K562 (cell line): ENCODE results near the gene RPUSD2. TPM values are rescaled to one million over a fixed set of nuclear protein-coding genes. Genes with fewer than 3 reads are reported as not detected.
A peak's percentile ranks its signal among the peaks of the same experiment; 100 is the strongest.

Experiments
- BCL6 ChIP-seq: fragments of 250-450 bp; sonication (Bioruptor Pico); IDR thresholded peaks from 2 replicates; pipeline ENCODE4 v1.4.0; 2020
- CBFB ChIP-seq: sonication (generic); formaldehyde crosslinking; IDR thresholded peaks from 2 replicates; pipeline ENCODE4 v1.4.0; 2020; ENCODE audit warnings: mild to moderate bottlenecking, missing genetic modification reagents
- EWSR1 ChIP-seq: fragments of 450-650 bp; IDR thresholded peaks from 2 replicates; pipeline ENCODE4 v1.6.1; 2018; ENCODE audit warnings: borderline replicate concordance, mild to moderate bottlenecking, low read depth, moderate library complexity; ENCODE audit not compliant: partially characterized antibody
- FOXM1 ChIP-seq, 2 experiments: fragments of 450-650 bp in 1 of 2; sonication (generic) in 1 of 2; formaldehyde crosslinking in 1 of 2; IDR thresholded peaks; 2 replicates each; pipeline versions ENCODE4 v1.6.1 to v1.9.0; 2017 to 2022; ENCODE audit warnings: low read depth in 2 of 2, mild to moderate bottlenecking in 2 of 2, missing genetic modification reagents in 1 of 2, moderate library complexity in 1 of 2
- MCM2 ChIP-seq: fragments of 450-650 bp; IDR thresholded peaks from 2 replicates; pipeline ENCODE4 v1.6.1; 2017; ENCODE audit warnings: low read depth, mild to moderate bottlenecking
- MECOM ChIP-seq: fragments of 250-450 bp; sonication (Bioruptor Pico); IDR thresholded peaks from 2 replicates; pipeline ENCODE4 v1.8.0; 2022; ENCODE audit warnings: inconsistent platforms
- NFE2L1 ChIP-seq: fragments of 450-650 bp; IDR thresholded peaks from 2 replicates; pipeline ENCODE4 v1.6.1; 2016; ENCODE audit warnings: missing genetic modification characterization, low read depth, mild to moderate bottlenecking, missing compliant biosample characterization, moderate library complexity, borderline replicate concordance
- POU5F1 ChIP-seq: fragments of 150-350 bp; IDR thresholded peaks from 2 replicates; pipeline ENCODE4 v1.6.1; 2014; ENCODE audit warnings: borderline replicate concordance, low read length, low read depth, mild to moderate bottlenecking; ENCODE audit not compliant: partially characterized antibody
- PRMT5 ChIP-seq: sonication (generic); formaldehyde crosslinking; IDR thresholded peaks from 2 replicates; pipeline ENCODE4 v1.5.0; 2020; ENCODE audit warnings: missing genetic modification reagents
- RFX7 ChIP-seq: fragments of 250-450 bp; sonication (Bioruptor Pico); IDR thresholded peaks from 2 replicates; pipeline ENCODE4 v1.5.1; 2021; ENCODE audit warnings: mild to moderate bottlenecking
- SMAD1 ChIP-seq: fragments of 150-350 bp; IDR thresholded peaks from 2 replicates; pipeline ENCODE4 v1.6.1; 2014; ENCODE audit warnings: low read length, low read depth; ENCODE audit not compliant: partially characterized antibody
- TAF1 ChIP-seq: IDR thresholded peaks from 2 replicates; pipeline ENCODE4 v1.6.1; 2011; ENCODE audit warnings: mild to moderate bottlenecking, low read length, moderate library complexity; ENCODE audit not compliant: insufficient read depth, control insufficient read depth, severe bottlenecking; ENCODE audit errors: extremely low read depth
- TAL1 ChIP-seq: fragments of 450-650 bp; IDR thresholded peaks from 2 replicates; pipeline ENCODE4 v1.6.1; 2016; ENCODE audit warnings: mild to moderate bottlenecking
- TEAD4 ChIP-seq, 2 experiments: sonication (generic) in 1 of 2; formaldehyde crosslinking in 1 of 2; IDR thresholded peaks; 2 replicates each; pipeline versions ENCODE4 v1.6.1 to v1.8.0; 2012 to 2022; ENCODE audit warnings: borderline replicate concordance in 1 of 2, inconsistent platforms in 1 of 2, low read length in 1 of 2, mild to moderate bottlenecking in 1 of 2, missing genetic modification reagents in 1 of 2
- ZNF217 ChIP-seq: sonication (generic); formaldehyde crosslinking; IDR thresholded peaks from 2 replicates; pipeline ENCODE4 v1.8.0; 2022; ENCODE audit warnings: mild to moderate bottlenecking, missing genetic modification reagents
- ZNF274 ChIP-seq: IDR thresholded peaks from 2 replicates; pipeline ENCODE4 v1.6.1; 2011; ENCODE audit warnings: low read depth, mild to moderate bottlenecking, low read length, moderate library complexity, borderline replicate concordance
- ZNF551 ChIP-seq: fragments of 250-450 bp; sonication (Bioruptor Pico); IDR thresholded peaks from 2 replicates; pipeline ENCODE4 v1.5.0; 2021; ENCODE audit warnings: mild to moderate bottlenecking, moderate library complexity
- polyA plus RNA-seq, 8 experiments: library from polyadenylated mRNA; depleted of rRNA in 4 of 8; stranded (reverse) in 5 of 8; unstranded in 3 of 8; fragments of >200 nt; fragmentation: Nextera tagmentation in 2 of 8; fragmentation: Illumina TruSeq in 1 of 8; extraction: Ambion mirVana in 2 of 8; extraction: Trizol in 1 of 8; gene quantifications; 2 replicates each; pipeline versions ENCODE4 v1.2.1 to v1.2.3, GENCODE V29; 2011 to 2014; ENCODE audit warnings: inconsistent platforms in 1 of 8, missing spikeins in 1 of 8
- total RNA-seq, 7 experiments: library from RNA; depleted of rRNA in 6 of 7; stranded (reverse); fragments of >200 nt in 6 of 7; fragmentation: Illumina TruSeq in 2 of 7; extraction: Trizol in 2 of 7; gene quantifications; 2 replicates each; pipeline versions ENCODE4 v1.2.1 to v1.2.3, GENCODE V29; 2011 to 2021; ENCODE audit warnings: low replicate concordance in 1 of 7
- TF ChIP-seq, protein P1 (sequence below): fragments of 250-450 bp; sonication (Bioruptor Pico); IDR thresholded peaks from 2 replicates; pipeline ENCODE4 v1.5.0; 2020; ENCODE audit warnings: mild to moderate bottlenecking, borderline replicate concordance
- TF ChIP-seq, protein P2 (sequence below): fragments of 250-450 bp; sonication (Bioruptor Pico); IDR thresholded peaks from 2 replicates; pipeline ENCODE4 v1.4.0; 2020

RPUSD2 gene
- total and polyA plus RNA-seq, 9 of the 15 experiments (the other 6 are each of a cell fraction or from before 2014, with no cell fraction given), result 3.7 to 30.2 (median 14.3) TPM

DNA sequence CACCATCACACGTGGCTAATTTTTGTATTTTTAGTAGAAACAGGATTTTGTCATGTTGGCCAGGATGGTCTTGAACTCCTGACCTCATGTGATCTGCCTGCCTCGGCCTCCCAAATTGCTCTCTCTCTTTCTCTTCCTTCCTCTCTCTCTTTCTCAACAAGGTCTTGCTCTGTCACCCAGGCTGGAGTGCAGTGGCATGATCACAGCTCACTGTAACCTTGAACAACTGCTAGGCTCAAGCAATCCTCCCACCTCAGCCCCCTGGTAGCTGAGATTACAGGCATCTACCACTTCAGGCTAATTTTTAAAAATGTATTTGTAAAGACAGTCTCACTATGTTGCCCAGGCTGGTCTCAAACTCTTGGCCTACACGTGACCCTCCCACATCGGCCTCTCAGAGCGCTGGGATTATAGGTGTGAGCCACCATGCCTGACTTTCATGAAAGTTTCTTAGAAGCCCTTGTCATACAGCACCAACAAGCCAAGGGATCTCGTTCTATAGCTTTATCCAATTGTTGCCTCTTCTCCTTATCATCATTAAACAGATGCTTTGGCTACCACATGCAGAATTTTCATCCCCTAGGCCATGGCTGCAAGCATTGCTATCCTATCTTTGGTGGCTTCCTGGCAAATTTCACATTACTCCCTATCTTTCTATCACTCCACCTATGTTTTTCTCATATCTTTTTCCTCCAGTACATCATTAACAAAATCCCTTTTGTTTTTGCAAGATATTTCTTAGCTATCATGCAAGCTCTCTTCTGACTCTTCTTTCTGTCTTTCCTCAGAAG lies 10.0 kb upstream of the RPUSD2 start (continued):
- no peak for TF ChIP-seq ZNF274
- no peak for TF ChIP-seq SMAD1
- no peak for TF ChIP-seq ZNF217
- TF ChIP-seq TAF1, result no peak
- no peak for TF ChIP-seq POU5F1
- peak; percentile 82 for TF ChIP-seq MECOM
- no peak for TF ChIP-seq BCL6 (CRISPR knock-in tag)
- TF ChIP-seq ZNF551, result no peak
- TF ChIP-seq NFE2L1 (tag), result no peak
- TF ChIP-seq RFX7 (CRISPR knock-in tag), result no peak
- TF ChIP-seq, protein P1, sequence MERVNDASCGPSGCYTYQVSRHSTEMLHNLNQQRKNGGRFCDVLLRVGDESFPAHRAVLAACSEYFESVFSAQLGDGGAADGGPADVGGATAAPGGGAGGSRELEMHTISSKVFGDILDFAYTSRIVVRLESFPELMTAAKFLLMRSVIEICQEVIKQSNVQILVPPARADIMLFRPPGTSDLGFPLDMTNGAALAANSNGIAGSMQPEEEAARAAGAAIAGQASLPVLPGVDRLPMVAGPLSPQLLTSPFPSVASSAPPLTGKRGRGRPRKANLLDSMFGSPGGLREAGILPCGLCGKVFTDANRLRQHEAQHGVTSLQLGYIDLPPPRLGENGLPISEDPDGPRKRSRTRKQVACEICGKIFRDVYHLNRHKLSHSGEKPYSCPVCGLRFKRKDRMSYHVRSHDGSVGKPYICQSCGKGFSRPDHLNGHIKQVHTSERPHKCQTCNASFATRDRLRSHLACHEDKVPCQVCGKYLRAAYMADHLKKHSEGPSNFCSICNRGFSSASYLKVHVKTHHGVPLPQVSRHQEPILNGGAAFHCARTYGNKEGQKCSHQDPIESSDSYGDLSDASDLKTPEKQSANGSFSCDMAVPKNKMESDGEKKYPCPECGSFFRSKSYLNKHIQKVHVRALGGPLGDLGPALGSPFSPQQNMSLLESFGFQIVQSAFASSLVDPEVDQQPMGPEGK, result no peak
- no peak for TF ChIP-seq MCM2
- peak; percentile 95 for TF ChIP-seq FOXM1 (IDR thresholded peaks at IDR 0.05; ENCODE audit: low read depth)
- TF ChIP-seq FOXM1 (CRISPR knock-in tag; IDR thresholded peaks at IDR 0.05; ENCODE audit: low read depth), result no peak
- TF ChIP-seq, protein P2, sequence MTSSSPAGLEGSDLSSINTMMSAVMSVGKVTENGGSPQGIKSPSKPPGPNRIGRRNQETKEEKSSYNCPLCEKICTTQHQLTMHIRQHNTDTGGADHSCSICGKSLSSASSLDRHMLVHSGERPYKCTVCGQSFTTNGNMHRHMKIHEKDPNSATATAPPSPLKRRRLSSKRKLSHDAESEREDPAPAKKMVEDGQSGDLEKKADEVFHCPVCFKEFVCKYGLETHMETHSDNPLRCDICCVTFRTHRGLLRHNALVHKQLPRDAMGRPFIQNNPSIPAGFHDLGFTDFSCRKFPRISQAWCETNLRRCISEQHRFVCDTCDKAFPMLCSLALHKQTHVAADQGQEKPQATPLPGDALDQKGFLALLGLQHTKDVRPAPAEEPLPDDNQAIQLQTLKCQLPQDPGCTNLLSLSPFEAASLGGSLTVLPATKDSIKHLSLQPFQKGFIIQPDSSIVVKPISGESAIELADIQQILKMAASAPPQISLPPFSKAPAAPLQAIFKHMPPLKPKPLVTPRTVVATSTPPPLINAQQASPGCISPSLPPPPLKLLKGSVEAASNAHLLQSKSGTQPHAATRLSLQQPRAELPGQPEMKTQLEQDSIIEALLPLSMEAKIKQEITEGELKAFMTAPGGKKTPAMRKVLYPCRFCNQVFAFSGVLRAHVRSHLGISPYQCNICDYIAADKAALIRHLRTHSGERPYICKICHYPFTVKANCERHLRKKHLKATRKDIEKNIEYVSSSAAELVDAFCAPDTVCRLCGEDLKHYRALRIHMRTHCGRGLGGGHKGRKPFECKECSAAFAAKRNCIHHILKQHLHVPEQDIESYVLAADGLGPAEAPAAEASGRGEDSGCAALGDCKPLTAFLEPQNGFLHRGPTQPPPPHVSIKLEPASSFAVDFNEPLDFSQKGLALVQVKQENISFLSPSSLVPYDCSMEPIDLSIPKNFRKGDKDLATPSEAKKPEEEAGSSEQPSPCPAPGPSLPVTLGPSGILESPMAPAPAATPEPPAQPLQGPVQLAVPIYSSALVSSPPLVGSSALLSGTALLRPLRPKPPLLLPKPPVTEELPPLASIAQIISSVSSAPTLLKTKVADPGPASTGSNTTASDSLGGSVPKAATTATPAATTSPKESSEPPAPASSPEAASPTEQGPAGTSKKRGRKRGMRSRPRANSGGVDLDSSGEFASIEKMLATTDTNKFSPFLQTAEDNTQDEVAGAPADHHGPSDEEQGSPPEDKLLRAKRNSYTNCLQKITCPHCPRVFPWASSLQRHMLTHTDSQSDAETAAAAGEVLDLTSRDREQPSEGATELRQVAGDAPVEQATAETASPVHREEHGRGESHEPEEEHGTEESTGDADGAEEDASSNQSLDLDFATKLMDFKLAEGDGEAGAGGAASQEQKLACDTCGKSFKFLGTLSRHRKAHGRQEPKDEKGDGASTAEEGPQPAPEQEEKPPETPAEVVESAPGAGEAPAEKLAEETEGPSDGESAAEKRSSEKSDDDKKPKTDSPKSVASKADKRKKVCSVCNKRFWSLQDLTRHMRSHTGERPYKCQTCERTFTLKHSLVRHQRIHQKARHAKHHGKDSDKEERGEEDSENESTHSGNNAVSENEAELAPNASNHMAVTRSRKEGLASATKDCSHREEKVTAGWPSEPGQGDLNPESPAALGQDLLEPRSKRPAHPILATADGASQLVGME (CRISPR knock-in tag), result no peak
- TF ChIP-seq TEAD4 (IDR thresholded peaks at IDR 0.05; ENCODE audit: low read length), result peak; percentile 99
- no peak for TF ChIP-seq TEAD4 (CRISPR knock-in tag; IDR thresholded peaks at IDR 0.05; ENCODE audit: borderline replicate concordance)
- TF ChIP-seq PRMT5, result no peak
- TF ChIP-seq TAL1, result peak; percentile 98
- no peak for TF ChIP-seq CBFB (CRISPR knock-in tag)
- no peak for TF ChIP-seq EWSR1
